Endometrial microvascular endothelial cells (primary cell): ENCODE results near the gene DHX29. TPM values are rescaled to one million over a fixed set of nuclear protein-coding genes. Genes with fewer than 3 reads are reported as not detected.

ENCODE experiments used
- in situ Hi-C: cut with HindIII; loops from 2 replicates; pipeline ENCODE4 v1.10.0; 2017; ENCODE audit warnings: low sequenced_read_pairs, low pct_unique_long_range_greater_than_20kb; ENCODE audit errors: inconsistent ontology term
- total RNA-seq: library from RNA; depleted of rRNA; stranded (reverse); fragments of >200 nt; gene quantifications from one replicate; pipeline ENCODE4 v1.2.3, GENCODE V29; 2015; ENCODE audit errors: inconsistent ontology term

Gene DHX29, protein sequence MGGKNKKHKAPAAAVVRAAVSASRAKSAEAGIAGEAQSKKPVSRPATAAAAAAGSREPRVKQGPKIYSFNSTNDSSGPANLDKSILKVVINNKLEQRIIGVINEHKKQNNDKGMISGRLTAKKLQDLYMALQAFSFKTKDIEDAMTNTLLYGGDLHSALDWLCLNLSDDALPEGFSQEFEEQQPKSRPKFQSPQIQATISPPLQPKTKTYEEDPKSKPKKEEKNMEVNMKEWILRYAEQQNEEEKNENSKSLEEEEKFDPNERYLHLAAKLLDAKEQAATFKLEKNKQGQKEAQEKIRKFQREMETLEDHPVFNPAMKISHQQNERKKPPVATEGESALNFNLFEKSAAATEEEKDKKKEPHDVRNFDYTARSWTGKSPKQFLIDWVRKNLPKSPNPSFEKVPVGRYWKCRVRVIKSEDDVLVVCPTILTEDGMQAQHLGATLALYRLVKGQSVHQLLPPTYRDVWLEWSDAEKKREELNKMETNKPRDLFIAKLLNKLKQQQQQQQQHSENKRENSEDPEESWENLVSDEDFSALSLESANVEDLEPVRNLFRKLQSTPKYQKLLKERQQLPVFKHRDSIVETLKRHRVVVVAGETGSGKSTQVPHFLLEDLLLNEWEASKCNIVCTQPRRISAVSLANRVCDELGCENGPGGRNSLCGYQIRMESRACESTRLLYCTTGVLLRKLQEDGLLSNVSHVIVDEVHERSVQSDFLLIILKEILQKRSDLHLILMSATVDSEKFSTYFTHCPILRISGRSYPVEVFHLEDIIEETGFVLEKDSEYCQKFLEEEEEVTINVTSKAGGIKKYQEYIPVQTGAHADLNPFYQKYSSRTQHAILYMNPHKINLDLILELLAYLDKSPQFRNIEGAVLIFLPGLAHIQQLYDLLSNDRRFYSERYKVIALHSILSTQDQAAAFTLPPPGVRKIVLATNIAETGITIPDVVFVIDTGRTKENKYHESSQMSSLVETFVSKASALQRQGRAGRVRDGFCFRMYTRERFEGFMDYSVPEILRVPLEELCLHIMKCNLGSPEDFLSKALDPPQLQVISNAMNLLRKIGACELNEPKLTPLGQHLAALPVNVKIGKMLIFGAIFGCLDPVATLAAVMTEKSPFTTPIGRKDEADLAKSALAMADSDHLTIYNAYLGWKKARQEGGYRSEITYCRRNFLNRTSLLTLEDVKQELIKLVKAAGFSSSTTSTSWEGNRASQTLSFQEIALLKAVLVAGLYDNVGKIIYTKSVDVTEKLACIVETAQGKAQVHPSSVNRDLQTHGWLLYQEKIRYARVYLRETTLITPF (N-terminal part only)
- total RNA-seq = 37.5 TPM

- in situ Hi-C loops = no loop called here
Measured at GRCh38 chr5:55307383-55308253, at the start of gene DHX29, which contains the start of gene MTREX. DHX29 (minus strand) TSS chr5:55307694; CDS start chr5:55307573, 121 bp downstream. MTREX (plus strand) TSS chr5:55307989; CDS start chr5:55308014, 25 bp downstream.

DNA sequence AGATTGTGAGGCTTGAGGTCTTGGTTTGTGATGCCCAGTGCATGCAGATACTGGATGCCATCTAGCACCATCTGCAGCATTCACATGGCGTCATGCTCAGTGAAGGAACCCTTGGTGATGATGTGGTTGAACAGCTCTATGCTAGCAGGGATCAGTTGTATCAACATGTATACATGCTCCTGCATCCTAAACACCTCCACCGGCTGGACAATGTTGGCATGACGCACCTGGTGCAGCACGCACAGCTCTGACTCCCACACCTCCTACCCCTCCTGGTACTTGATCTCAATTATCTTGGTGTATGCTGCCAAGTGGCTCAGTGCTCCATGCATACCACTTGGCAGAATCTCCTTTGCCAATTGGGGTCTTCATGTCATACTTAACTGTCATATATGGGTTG is 49.4 kb upstream of the DHX29 start:
- in situ Hi-C loops = no loop called here

DNA sequence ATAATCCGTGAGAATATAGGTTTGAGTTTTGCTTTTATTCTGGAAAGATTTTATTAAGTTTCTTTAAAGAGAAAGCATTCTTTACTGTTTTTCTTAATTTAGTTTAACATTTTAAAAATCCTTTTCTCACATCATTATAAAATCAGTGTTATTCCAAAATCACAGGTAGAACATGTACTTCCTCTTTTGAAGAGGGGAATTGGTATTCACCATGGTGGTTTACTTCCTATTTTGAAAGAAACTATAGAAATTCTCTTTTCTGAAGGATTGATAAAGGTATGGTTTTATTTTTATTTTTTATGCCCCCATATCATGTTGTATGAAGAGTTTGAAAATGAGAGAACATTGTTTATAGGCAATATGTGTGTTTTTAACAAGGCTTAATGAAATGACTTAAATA is 43.3 kb upstream of the DHX29 start:
- in situ Hi-C loops = no loop called here

DNA sequence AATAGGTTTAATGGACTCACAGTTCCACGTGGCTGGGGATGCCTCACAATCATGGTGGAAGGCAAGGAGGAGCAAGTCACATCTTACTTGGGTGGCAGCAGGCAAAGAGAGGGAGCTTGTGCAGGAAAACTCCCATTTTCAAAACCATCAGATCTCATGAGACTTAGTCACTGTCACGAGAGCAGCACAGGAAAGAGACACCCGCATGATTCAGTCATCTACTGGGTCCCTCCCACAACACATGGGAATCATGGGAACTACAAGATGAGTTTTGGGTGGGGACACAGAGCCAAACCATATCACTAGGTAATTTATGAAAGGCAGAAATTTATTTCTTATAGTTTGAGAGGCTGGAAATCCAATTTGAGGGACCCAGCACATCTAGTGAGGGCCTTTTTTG is 40.3 kb upstream of the DHX29 start:
- in situ Hi-C loops = no loop called here

- in situ Hi-C loops = no loop called here
Measured at GRCh38 chr5:55345327-55345726, 37.8 kb upstream of the DHX29 start.

DNA sequence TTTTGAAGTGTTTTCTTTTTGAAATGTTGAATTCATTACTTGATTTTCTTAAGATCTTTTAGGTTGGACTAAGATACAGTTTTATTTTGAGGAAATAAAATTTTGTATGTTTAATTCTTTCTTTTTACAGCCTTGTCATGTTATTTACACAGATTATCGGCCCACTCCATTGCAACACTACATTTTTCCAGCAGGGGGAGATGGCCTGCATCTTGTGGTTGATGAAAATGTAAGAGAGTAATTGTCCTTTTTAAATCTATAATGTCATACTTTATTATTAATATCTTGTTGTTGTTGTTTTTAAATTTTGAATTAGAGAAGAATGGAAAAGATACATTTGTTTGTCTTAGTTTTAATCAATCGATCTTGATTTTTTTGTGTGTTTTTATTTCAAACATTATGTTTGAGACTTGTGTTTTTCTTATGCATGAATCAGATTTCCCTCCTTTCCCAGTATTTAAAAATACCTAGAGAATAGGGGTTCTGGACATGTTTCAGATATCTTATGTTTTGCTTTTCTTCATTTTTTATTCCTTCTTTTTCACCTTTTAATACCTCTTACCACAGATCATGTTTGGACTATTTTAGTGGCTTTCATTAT is 37.0 kb upstream of the DHX29 start:
- in situ Hi-C loops = no loop called here

DNA sequence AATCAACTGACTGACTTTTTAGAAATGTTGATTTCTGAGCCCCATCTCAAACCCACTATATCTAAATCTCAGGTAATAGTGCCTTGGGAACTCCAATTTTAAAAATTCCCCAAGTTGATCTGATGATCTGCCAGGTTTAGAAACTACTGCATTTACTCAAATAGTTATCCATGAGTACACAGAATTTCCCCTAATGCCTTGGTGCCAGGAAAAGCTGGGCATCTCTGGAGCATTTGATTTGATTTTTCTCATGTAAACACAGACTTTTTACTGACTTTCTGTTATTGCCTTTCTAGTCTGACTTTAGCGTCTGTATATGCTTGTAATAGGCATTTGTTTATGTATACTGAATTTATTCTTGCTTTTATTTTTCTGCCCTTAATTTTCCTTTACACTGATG is 36.1 kb upstream of the DHX29 start:
- in situ Hi-C loops = no loop called here

GRCh38 chr5:55343107-55343506 is 35.6 kb upstream of the DHX29 start:
- in situ Hi-C loops = no loop called here

DNA sequence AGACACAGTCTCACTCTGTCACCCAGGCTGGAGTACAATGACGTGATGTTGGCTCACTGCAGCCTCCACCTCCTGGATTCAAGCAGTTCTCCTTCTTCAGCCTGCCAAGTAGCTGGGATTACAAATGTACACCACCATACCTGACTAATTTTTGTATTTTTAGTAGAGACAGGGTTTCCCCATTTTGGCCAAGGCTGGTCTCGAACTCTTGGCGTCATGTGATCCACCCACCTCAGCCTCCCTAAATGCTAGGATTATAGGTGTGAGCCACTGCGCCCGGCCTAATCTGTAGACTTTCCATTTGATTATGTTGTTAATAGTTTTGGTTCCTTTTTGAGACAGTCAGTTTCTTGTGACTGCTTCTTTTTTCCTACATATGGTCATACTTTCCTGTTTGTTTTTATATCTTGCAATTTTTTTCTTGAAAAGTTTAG is 31.3 kb upstream of the DHX29 start:
- in situ Hi-C loops = no loop called here

DNA sequence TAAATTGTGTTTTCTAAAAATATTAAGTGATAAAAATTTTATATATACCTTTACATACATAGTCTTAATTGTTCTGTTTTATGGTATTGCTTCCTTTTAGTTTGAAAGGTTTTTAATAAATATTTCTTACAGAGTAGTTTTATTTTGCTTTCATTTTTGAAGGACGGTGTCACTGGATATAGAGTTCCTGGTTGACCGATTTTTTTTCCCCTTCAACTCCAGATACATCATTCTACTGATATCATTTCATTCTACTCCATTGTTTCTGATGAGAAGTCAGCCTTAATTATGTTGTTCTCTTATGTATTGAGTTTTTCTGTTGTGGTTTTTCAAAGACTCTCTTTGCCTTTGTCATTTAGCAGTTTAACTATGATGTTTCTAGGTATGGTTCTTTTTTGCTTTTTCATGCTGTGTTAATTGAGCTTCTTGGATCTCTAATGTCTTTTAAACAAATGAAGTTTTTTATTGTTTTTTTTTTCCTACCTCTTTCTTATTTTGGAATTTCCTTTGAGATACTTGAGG is 30.7 kb upstream of the DHX29 start:
- in situ Hi-C loops = no loop called here

DNA sequence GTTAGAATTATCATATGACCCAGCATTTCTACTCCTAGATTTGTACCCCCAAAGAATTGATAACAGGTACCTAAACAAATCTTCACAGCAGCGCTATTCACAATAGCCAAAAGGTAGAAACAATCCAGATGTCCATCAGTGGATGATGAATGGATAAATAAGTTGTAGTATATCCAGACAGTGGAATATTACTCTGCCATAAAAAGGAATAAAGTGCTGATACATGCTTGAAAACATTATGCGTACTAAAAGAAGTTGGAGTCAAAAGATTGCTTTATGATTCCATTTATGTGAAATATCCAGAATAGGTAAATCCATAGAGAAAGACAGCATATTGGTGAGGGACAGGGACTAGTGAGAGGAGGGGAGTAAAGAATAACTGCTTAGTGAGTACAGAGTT is 26.3 kb upstream of the DHX29 start:
- in situ Hi-C loops = no loop called here

DNA sequence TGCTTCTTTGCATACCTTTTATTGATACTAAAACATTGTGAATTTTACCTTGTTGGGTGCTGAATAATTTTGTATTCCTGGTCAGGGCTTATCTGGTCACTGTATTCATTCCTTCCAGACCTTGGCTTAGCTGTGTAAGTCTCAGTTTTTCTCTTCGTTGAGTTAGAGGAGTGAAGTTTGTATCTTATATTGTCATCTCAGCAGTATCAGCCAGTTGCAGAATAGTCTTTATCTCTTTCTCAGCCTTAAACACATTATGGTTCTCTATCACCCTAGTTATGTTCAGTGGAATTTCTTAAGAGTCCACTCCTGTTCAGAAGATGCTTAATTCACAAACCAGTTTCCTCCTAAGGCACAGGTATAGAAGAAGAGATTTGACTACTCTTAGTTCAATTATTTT is 25.5 kb upstream of the DHX29 start:
- in situ Hi-C loops = no loop called here

DNA sequence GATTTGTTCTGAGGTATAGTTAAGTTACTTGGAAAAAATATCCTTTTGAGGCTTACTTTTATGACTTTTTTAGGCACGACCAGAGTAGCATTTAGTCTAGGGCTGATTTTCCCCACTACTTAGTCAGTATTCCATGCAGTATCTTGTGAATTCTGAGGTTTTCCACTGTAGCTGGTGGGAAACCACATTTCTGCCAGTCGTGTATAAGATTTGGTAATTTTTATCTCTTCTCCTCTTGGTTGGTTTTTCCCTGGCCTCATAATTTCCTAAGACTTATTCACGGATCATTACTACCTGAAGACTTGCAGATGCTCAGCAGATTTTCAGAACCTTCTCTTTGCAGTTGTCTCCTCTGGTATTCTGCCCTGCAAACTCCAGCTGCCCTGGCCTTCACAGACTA is 23.8 kb upstream of the DHX29 start:
- in situ Hi-C loops = no loop called here

- in situ Hi-C loops = no loop called here
Measured at GRCh38 chr5:55327281-55327680, 19.8 kb upstream of the DHX29 start.

DNA sequence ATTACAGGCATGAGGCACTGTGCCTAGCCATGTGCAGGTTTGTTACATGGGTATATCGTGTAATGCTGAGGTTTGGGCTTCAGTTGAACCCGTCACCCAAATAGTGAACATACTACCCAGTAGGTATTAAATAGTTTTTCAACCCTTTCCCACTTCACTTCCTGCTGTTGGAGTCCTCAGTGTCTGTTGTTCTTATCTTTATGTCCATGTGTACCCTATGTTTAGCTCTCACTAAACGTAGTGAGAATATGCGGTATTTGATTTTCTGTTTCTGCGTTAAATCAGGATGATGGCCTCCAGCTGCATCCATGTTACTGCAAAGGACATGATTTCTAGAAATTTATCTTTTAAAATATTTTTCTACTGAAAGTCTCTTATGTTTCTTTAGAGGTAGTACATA is 18.1 kb upstream of the DHX29 start:
- in situ Hi-C loops = no loop called here

DNA sequence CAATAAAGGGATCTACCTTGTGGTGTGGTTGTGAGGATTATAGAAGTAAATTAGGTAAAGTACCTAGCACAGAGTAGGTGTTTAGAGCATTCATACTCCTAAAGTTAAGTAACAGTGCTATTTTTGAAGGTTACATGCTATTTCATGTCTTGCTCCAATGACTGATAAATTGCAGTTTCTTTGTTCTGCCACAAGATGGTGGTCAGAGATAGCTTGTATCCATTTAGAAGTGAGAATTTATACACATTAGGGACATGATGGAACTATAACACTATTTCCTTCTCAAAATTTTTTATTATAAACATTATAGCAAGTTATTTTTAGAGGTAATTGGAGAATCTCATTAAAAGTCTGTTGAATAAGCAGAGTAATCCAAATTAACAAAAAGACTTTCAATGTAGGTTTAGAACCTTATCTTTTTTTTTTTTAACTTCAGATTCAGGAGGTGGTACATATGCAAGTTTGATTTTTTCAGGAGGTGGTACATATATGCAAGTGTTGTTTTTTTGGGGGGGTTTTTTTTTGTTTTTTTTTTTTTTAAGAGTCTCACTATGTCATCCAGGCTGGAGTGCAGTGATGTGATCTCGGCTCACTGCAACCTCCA is 17.4 kb upstream of the DHX29 start:
- in situ Hi-C loops = no loop called here

DNA sequence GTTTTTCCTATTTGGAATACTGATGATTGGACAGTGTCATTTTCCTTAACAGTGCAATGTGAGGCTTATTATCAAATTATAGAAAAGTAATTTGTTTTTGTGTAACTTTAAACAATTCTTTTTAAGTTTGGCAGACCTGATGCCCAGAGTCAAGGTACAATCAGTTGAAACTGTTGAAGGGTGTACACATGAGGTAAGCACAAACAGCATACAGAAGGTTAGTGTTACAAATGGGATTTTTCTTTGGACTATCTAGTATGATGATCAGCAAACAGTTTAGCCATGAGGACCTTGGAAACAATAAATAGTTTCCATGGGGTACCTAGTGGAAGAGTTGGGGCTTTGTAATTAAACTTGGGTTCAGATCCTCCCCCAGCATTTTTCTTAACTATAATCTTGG is 16.5 kb upstream of the DHX29 start:
- in situ Hi-C loops = no loop called here
